Fibroblast of lung (primary cell): ENCODE measurements around the gene TSPOAP1. TPM values are rescaled to one million over a fixed set of nuclear protein-coding genes. Genes with fewer than 3 reads are reported as not detected.

ENCODE experiments used
- DNase-seq, 2 donors: peaks; one replicate each; pipeline versions ENCODE4 v3.0.0 to v3.0.0-alpha.2; 2010; ENCODE audit warnings: low read depth in 2 of 2
- H2AFZ ChIP-seq: 2 replicates; pipeline ENCODE4 v1.5.1; 2012; ENCODE audit warnings: low read length, control low read depth, inconsistent platforms
- H3K27ac ChIP-seq: 2 replicates; pipeline ENCODE4 v1.5.1; 2011; ENCODE audit warnings: low read length, control low read depth; ENCODE audit not compliant: insufficient read depth
- H3K27me3 ChIP-seq: 2 replicates; pipeline ENCODE4 v1.5.1; 2011; ENCODE audit warnings: mild to moderate bottlenecking, low read length; ENCODE audit not compliant: control insufficient read depth, insufficient read depth
- H3K36me3 ChIP-seq: 2 replicates; pipeline ENCODE4 v1.5.1; 2011; ENCODE audit warnings: low read length; ENCODE audit not compliant: control insufficient read depth, insufficient read depth
- H3K4me1 ChIP-seq: 2 replicates; pipeline ENCODE4 v1.5.1; 2011; ENCODE audit warnings: low read length; ENCODE audit not compliant: control insufficient read depth, insufficient read depth; ENCODE audit errors: extremely low read depth
- H3K4me2 ChIP-seq: 2 replicates; pipeline ENCODE4 v1.5.1; 2011; ENCODE audit warnings: low read length, control low read depth; ENCODE audit not compliant: insufficient read depth; ENCODE audit errors: extremely low read depth
- H3K4me3 ChIP-seq, 4 experiments: fragments of 200-600 bp in 1 of 4; sonication (generic) in 1 of 4; replicated peaks in 1 of 4; 2 replicates each; pipeline ENCODE4 v1.5.1; 2011 to 2016; ENCODE audit warnings: low read length in 4 of 4, low read depth in 3 of 4, mild to moderate bottlenecking in 3 of 4, control low read depth in 2 of 4, inconsistent platforms in 1 of 4, mixed read lengths in 1 of 4; ENCODE audit not compliant: insufficient read depth in 1 of 4; ENCODE audit errors: control extremely low read depth in 1 of 4
- H3K79me2 ChIP-seq: 2 replicates; pipeline ENCODE4 v1.5.1; 2012; ENCODE audit warnings: mild to moderate bottlenecking, low read length, inconsistent platforms; ENCODE audit not compliant: control insufficient read depth, insufficient read depth
- H3K9ac ChIP-seq: 2 replicates; pipeline ENCODE4 v1.5.1; 2011; ENCODE audit warnings: mild to moderate bottlenecking, low read length, control low read depth; ENCODE audit not compliant: insufficient read depth
- H3K9me3 ChIP-seq: 2 replicates; pipeline ENCODE4 v1.5.1; 2012; ENCODE audit warnings: low read depth, low read length; ENCODE audit not compliant: control insufficient read depth, insufficient read depth
- H4K20me1 ChIP-seq: 2 replicates; pipeline ENCODE4 v1.5.1; 2011; ENCODE audit warnings: low read length; ENCODE audit not compliant: control insufficient read depth, insufficient read depth; ENCODE audit errors: extremely low read depth
- EZH2 ChIP-seq: IDR thresholded peaks from 2 replicates; pipeline ENCODE4 v1.5.1; 2012; ENCODE audit warnings: low read length, control low read depth, mild to moderate bottlenecking; ENCODE audit errors: missing control alignments
- polyA plus RNA-seq, 2 donors: library from polyadenylated mRNA; depleted of rRNA in 1 of 2; stranded (reverse) in 1 of 2; unstranded in 1 of 2; fragments of >200 nt; gene quantifications; 2 replicates each; pipeline ENCODE4 v1.2.1, GENCODE V29; 2011 to 2012; ENCODE audit warnings: missing spikeins in 1 of 2
- total RNA-seq: library from RNA; depleted of rRNA; stranded (reverse); fragments of >200 nt; gene quantifications from 2 replicates; pipeline ENCODE4 v1.2.1, GENCODE V29; 2014
- TF ChIP-seq, protein P1 (sequence below), 2 donors: IDR thresholded peaks in 1 of 2; conservative IDR thresholded peaks in 1 of 2; 1 replicate in 1 of 2; 2 replicates in 1 of 2; pipeline ENCODE4 v1.5.1; 2011 to 2012; ENCODE audit warnings: low read length in 2 of 2, control low read depth in 1 of 2, inconsistent platforms in 1 of 2, low read depth in 1 of 2, mild to moderate bottlenecking in 1 of 2

The TSPOAP1 gene
- total and polyA plus RNA-seq, 2 donors (not counting 1 experiment from before 2014, with no cell fraction given) = 0.23 to 4.0 TPM

DNA sequence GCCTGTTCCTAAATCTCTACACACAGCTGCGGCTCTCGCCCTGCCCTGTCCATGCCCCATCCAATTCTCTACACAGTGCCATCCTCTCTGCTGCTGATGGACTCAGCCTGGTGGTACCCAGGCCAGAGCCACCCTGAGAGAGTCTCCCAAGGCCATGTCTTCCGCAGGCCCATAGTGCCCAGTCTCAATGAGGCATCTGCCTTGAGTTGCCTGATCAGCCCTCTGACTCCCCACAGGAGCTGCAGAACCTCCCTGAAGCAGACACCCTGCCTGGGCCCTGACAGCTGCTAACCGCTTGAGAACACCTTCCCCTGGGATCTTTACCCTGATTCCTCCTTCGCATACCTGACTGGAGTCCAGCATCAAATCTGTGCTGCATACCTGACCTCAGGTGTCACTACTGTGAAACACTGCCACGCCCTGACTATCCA is 13.3 kb downstream of the TSPOAP1 start:
- Histone ChIP-seq H3K4me3 (no peak overlapping the region), H3K79me2 (no peaks in the 10 kb centered on the region), H3K36me3 (no peaks in the 10 kb centered on the region), H3K27ac (no peak overlapping the region), H3K4me1 (no peaks in the 10 kb centered on the region), H2AFZ (no peak overlapping the region), H4K20me1 (no peaks in the 10 kb centered on the region), H3K9ac (no peak overlapping the region), H3K9me3 (no peaks in the 10 kb centered on the region), H3K27me3 (no peaks in the 10 kb centered on the region), H3K4me2 (no peak overlapping the region)
- no peak for DNase-seq
- TF ChIP-seq, protein P1, sequence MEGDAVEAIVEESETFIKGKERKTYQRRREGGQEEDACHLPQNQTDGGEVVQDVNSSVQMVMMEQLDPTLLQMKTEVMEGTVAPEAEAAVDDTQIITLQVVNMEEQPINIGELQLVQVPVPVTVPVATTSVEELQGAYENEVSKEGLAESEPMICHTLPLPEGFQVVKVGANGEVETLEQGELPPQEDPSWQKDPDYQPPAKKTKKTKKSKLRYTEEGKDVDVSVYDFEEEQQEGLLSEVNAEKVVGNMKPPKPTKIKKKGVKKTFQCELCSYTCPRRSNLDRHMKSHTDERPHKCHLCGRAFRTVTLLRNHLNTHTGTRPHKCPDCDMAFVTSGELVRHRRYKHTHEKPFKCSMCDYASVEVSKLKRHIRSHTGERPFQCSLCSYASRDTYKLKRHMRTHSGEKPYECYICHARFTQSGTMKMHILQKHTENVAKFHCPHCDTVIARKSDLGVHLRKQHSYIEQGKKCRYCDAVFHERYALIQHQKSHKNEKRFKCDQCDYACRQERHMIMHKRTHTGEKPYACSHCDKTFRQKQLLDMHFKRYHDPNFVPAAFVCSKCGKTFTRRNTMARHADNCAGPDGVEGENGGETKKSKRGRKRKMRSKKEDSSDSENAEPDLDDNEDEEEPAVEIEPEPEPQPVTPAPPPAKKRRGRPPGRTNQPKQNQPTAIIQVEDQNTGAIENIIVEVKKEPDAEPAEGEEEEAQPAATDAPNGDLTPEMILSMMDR (conservative IDR thresholded peaks at IDR 0.05 in 1 of 2, IDR thresholded peaks at IDR 0.05 in 1 of 2; ENCODE audit: low read depth in 1 of 2, low read length in 2 of 2) = no peak
- no peak for TF ChIP-seq EZH2

DNA sequence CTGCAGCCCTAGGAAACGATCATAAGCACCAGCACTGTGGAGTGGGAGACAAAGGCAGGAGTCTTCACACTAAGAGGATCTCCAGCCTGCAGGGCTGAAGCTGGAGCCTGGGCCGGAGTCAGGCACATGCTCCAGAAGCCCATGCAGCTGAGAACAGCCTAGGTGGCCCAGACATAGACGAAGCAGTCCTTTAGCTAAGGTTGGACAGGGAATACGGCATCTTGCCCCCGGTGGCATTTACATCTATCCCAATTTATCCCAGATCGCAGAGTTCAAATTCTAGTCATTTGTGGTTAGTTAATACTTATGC is 13.9 kb downstream of the TSPOAP1 start:
- Histone ChIP-seq H2AFZ (no peak overlapping the region), H3K79me2 (no peaks in the 10 kb centered on the region), H3K4me3 (no peak overlapping the region), H3K4me2 (no peak overlapping the region), H3K27me3 (no peaks in the 10 kb centered on the region), H4K20me1 (no peaks in the 10 kb centered on the region), H3K9ac (no peak overlapping the region), H3K9me3 (no peaks in the 10 kb centered on the region), H3K27ac (no peak overlapping the region), H3K4me1 (no peaks in the 10 kb centered on the region), H3K36me3 (no peaks in the 10 kb centered on the region)
- TF ChIP-seq, protein P1 (conservative IDR thresholded peaks at IDR 0.05 in 1 of 2, IDR thresholded peaks at IDR 0.05 in 1 of 2; ENCODE audit: low read depth in 1 of 2, low read length in 2 of 2) = no peak
- no peak for TF ChIP-seq EZH2
- no peak for DNase-seq

DNA sequence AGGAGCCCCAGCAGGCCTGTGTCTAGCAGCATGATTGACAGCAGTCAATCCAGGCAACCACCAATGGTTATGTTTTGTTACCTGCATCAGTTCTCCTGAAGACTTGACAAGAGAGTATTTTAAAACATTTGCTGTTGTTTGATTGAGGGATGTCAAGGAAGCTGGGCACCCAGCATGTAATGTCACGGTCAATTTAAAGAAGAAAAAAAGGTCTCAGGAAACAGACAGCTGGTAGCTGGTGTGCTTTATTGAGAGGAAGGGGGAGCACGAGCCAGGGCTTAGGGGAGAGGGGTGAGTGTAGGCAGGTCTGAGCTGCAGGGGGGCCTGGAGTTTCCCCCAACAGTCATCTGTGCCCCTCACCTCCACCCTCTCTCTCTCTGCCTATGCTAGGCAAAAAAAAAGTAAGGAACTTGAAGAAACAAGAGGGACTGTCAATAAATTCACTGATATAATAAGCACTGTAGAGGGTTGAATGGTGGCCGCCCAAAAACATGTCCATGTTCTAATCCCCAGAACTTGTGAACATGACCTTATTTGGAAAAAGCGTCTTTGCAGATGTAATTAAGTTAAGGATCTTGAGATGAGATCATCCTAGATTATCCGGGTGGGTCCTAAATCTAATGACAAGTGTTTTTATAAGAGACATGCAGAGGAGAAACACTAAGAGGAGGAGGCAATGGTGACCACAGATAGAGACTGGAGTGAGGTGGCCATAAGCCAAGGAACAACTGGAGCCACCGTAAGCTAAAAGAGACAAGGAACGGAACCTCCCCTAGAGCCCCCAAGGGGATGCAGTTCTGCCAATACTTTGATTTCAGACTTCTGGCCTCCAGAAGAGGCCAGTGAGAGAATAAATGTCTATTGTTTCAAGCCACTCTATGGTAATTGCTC is 14.5 kb downstream of the TSPOAP1 start:
- DNase-seq = no peak
- H3K27ac ChIP-seq = no peak overlapping the region
- no peak for TF ChIP-seq EZH2
- TF ChIP-seq, protein P1 (conservative IDR thresholded peaks at IDR 0.05 in 1 of 2, IDR thresholded peaks at IDR 0.05 in 1 of 2; ENCODE audit: low read depth in 1 of 2, low read length in 2 of 2) = no peak

More for the DNA sequence above, 14.5 kb downstream of the TSPOAP1 start:
- H3K9me3 ChIP-seq = no peaks in the 10 kb centered on the region
- no peak overlapping the region for H3K4me2 ChIP-seq
- H3K4me1 ChIP-seq = no peaks in the 10 kb centered on the region
- no peak overlapping the region for H2AFZ ChIP-seq
- H3K4me3 ChIP-seq = no peak overlapping the region
- H3K36me3 ChIP-seq = no peaks in the 10 kb centered on the region
- H3K27me3 ChIP-seq = no peaks in the 10 kb centered on the region
- H3K79me2 ChIP-seq = no peaks in the 10 kb centered on the region
- H3K9ac ChIP-seq = no peak overlapping the region
- H4K20me1 ChIP-seq = no peaks in the 10 kb centered on the region
